Measurements from ENCODE around the gene TLE5. TPM values are rescaled to one million over a fixed set of nuclear protein-coding genes. Genes with fewer than 3 reads are reported as not detected.
A peak's percentile ranks its signal among the peaks of the same experiment; 100 is the strongest.

TLE5 gene
- total RNA-seq, 1 donor from 2014 or later: 413 TPM

DNA sequence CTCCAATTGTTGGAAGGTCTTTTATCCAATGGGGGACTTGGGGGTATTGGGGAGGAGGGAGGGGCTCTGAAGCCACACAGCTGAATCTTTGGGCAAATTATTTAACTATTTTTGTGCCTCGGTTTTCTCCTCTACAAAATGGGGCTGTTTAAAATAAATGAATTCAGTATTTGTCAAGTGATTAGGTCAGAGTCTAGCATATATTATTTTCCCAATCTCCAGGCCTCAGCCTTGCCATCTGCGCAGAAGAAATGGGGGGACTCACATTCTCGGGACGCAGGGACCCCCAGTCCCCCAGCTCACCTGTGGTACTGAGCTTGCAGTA is 1.5 kb downstream of the TLE5 start:
- H3K27ac ChIP-seq: peak overlapping the region; percentile 96
- H3K36me3 ChIP-seq: peaks cover 43% of the 10 kb centered on the region
- intact Hi-C loops (cut with DNase I): no loop called here
- no peak for ATAC-seq
- TF ChIP-seq, protein P1, sequence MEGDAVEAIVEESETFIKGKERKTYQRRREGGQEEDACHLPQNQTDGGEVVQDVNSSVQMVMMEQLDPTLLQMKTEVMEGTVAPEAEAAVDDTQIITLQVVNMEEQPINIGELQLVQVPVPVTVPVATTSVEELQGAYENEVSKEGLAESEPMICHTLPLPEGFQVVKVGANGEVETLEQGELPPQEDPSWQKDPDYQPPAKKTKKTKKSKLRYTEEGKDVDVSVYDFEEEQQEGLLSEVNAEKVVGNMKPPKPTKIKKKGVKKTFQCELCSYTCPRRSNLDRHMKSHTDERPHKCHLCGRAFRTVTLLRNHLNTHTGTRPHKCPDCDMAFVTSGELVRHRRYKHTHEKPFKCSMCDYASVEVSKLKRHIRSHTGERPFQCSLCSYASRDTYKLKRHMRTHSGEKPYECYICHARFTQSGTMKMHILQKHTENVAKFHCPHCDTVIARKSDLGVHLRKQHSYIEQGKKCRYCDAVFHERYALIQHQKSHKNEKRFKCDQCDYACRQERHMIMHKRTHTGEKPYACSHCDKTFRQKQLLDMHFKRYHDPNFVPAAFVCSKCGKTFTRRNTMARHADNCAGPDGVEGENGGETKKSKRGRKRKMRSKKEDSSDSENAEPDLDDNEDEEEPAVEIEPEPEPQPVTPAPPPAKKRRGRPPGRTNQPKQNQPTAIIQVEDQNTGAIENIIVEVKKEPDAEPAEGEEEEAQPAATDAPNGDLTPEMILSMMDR (IDR thresholded peaks at IDR 0.05): no peak
- no peaks in the 10 kb centered on the region for H3K27me3 ChIP-seq (ENCODE audit: low read depth)
- peak overlapping the region; percentile 95 for H3K4me3 ChIP-seq
- H3K4me1 ChIP-seq: peaks cover 68% of the 10 kb centered on the region
- no peak for DNase-seq
- H3K9me3 ChIP-seq: no peaks in the 10 kb centered on the region

DNA sequence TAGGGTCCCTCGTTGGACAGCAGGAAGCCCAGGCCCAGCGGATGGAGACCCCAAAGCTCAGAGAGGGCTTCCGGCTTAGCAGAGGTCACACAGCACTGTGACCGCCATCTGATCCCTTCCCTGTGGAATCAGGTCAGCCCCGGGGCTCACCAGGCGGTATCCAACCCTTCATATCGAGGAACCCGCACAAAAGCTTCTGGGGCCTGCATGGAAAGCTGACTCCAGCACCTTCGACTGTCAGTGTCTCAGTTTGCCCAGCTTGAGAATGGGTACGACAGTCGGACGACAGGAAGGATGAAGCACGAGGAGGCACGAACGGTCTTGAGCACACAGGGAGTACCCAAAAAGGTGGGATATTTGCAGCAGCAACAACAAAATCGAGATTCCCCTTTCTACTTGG is 2.6 kb downstream of the TLE5 start:
- TF ChIP-seq, protein P1 (IDR thresholded peaks at IDR 0.05): no peak
- no peak for DNase-seq
- no peak for ATAC-seq
- Histone ChIP-seq H3K9me3 (no peaks in the 10 kb centered on the region), H3K27ac (peak overlapping the region; percentile 24), H3K4me1 (peaks cover 69% of the 10 kb centered on the region), H3K27me3 (ENCODE audit: low read depth) (no peaks in the 10 kb centered on the region), H3K4me3 (peak overlapping the region; percentile 95), H3K36me3 (peaks cover 55% of the 10 kb centered on the region)
- intact Hi-C loops (cut with DNase I): no loop called here

DNA sequence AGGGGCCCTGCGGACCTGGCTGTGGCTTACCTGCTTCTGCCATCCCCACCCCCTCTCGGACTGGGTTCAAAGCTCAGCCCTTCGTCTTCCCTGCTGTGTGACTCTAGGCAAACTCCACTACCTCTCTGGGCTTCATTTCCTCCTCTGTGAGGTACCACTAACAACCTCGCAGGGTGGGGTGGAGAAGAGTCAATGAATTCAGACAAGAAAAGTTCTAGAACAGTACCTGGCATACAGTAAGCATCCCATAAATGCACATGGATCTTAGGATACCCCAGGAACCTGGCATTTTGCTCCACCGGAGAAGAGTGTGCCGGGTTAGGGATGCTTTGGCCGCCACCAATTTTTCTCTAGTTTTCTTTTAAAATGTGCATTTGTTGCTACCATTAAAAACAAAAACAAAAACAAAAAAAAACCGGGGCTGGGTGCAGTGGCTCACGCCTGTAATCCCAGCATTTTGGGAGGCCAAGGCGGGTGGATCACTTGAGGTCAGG is 3.4 kb downstream of the TLE5 start:
- peaks cover 62% of the 10 kb centered on the region for H3K36me3 ChIP-seq
- intact Hi-C loops (cut with DNase I): no loop called here
- no peaks in the 10 kb centered on the region for H3K9me3 ChIP-seq
- TF ChIP-seq, protein P1 (IDR thresholded peaks at IDR 0.05): no peak
- DNase-seq (no peak), ATAC-seq (no peak)
- H3K27ac ChIP-seq: no peak overlapping the region
- peaks cover 69% of the 10 kb centered on the region for H3K4me1 ChIP-seq
- H3K27me3 ChIP-seq (ENCODE audit: low read depth): no peaks in the 10 kb centered on the region
- no peak overlapping the region for H3K4me3 ChIP-seq

DNA sequence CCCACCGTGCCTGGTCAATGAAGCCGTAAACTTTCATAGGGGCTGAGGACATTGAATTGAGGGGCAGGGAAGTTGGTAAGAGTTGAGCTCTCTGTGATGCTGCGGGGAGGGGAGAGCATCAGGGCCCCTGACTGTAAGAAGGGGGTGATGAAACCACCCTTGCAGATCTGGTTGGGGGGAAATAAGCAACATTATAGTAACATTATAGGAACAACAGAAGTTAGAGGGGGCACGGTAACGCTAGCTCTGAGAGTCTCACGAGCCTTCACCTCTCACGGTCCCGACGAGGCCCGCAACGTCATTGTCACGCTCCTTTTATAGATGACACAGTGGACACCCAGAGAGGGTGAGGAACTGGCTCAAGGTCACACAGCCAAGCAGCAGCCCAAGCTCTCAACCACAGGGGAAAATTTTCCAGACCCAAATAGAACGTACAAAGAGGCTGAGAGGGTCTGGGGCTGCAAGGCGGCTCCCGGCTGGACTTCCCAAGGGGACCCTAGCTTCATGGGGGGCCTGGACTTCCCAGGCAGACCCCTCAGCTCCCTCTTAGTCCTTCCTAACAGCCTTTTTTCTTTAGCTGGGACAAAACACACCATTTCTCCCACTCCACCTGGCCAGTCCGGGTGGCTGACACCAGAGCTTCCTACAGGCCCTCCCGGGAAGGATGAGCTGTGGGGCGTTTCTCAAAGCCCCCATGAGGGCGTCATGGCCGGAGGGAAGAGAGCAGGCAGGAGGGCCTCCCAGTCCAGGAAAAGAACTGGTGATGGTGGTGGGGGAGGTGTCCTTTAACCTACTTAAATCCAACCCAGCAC is 4.1 kb downstream of the TLE5 start:
- H3K9me3 ChIP-seq: no peaks in the 10 kb centered on the region
- DNase-seq: no peak
- peaks cover 69% of the 10 kb centered on the region for H3K36me3 ChIP-seq
- intact Hi-C loops (cut with DNase I): no loop called here
- H3K4me3 ChIP-seq: peak overlapping the region; percentile 27
- TF ChIP-seq, protein P1 (IDR thresholded peaks at IDR 0.05): no peak
- H3K4me1 ChIP-seq: peaks cover 68% of the 10 kb centered on the region
- H3K27me3 ChIP-seq (ENCODE audit: low read depth): no peaks in the 10 kb centered on the region
- ATAC-seq: no peak
- H3K27ac ChIP-seq: peak overlapping the region; percentile 68

DNA sequence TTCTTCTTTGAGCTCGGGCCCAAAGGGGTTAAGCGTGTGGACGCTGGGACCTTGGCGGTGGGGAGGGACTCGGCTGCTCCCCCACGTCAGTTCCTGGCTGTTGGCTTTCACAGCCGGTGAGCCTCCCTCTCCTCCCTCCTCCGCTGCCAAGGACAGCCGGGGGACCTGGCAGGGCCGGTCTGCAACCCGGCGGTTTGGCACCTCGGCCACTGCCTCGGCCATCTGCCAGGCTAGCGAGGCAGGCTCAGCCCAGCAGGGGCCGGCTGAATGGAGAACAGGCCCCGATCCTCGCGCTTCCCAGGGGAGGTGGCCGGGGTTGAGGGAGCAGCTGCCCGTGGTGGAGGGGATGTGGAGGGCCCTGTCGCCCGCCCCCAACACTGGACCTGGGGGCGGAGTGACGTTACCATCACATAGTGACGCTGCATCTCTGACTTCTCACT is 5.0 kb downstream of the TLE5 start:
- Histone ChIP-seq H3K4me1 (peaks cover 62% of the 10 kb centered on the region), H3K9me3 (no peaks in the 10 kb centered on the region), H3K36me3 (peaks cover 78% of the 10 kb centered on the region), H3K27me3 (ENCODE audit: low read depth) (no peaks in the 10 kb centered on the region), H3K4me3 (peak overlapping the region; percentile 27), H3K27ac (peak overlapping the region; percentile 68)
- intact Hi-C loops (cut with DNase I): no loop called here
- TF ChIP-seq, protein P1 (IDR thresholded peaks at IDR 0.05): no peak
- peak; percentile 85 for DNase-seq
- ATAC-seq: peak; percentile 65 to 66
